8988T (cell line): ENCODE measurements around the gene LTN1.

Source experiments
- DNase-seq: peaks from one replicate; pipeline ENCODE4 v3.0.0; 2011

Gene LTN1

GRCh38 chr21:28923439-28923975 lies 69.2 kb downstream of the LTN1 start:
- DNase-seq, result no peak

GRCh38 chr21:28922368-28922767 lies 70.3 kb downstream of the LTN1 start:
- no peak for DNase-seq

GRCh38 chr21:28916150-28916893 lies 76.4 kb downstream of the LTN1 start:
- no peak for DNase-seq

GRCh38 chr21:28913071-28913470 lies 79.6 kb downstream of the LTN1 start:
- DNase-seq, result no peak

GRCh38 chr21:28910280-28910887 lies 82.3 kb downstream of the LTN1 start:
- no peak for DNase-seq

GRCh38 chr21:28908351-28908750 lies 84.3 kb downstream of the LTN1 start:
- no peak for DNase-seq

- no peak for DNase-seq
Observed at GRCh38 chr21:28906841-28907240, 85.8 kb downstream of the LTN1 start.

- DNase-seq, result no peak
Observed at GRCh38 chr21:28906236-28906635, 86.4 kb downstream of the LTN1 start.

- no peak for DNase-seq
Observed at GRCh38 chr21:28904961-28905435, 87.7 kb downstream of the LTN1 start.

GRCh38 chr21:28903448-28903847 lies 89.2 kb downstream of the LTN1 start:
- DNase-seq, result no peak

GRCh38 chr21:28900481-28900880 lies 92.2 kb downstream of the LTN1 start:
- no peak for DNase-seq

GRCh38 chr21:28899744-28900143 lies 92.9 kb downstream of the LTN1 start:
- no peak for DNase-seq

- DNase-seq, result no peak
Observed at GRCh38 chr21:28899220-28899619, 93.5 kb downstream of the LTN1 start.

GRCh38 chr21:28893687-28894086 lies 99.0 kb downstream of the LTN1 start:
- no peak for DNase-seq

- DNase-seq, result no peak
Observed at GRCh38 chr21:28892199-28893111, 100.2 kb downstream of the LTN1 start.

- no peak for DNase-seq
Observed at GRCh38 chr21:28885853-28886177, 106.9 kb downstream of the LTN1 start.

- peak; percentile 64 for DNase-seq
Observed at GRCh38 chr21:28884976-28885852, 107.5 kb downstream of the LTN1 start.

- no peak for DNase-seq
Observed at GRCh38 chr21:28884481-28884880, 108.2 kb downstream of the LTN1 start.

- no peak for DNase-seq
Observed at GRCh38 chr21:28883931-28884330, 108.7 kb downstream of the LTN1 start.

GRCh38 chr21:28882345-28882744 lies 110.3 kb downstream of the LTN1 start:
- DNase-seq, result no peak
